Endothelial cell (in vitro differentiated cells): Measurements from ENCODE around the gene JHY. TPM values are rescaled to one million over a fixed set of nuclear protein-coding genes. Genes with fewer than 3 reads are reported as not detected.
A peak's percentile ranks its signal among the peaks of the same experiment; 100 is the strongest.

Source experiments
- DNase-seq: peaks from one replicate; pipeline ENCODE4 v3.0.0; 2021; ENCODE audit warnings: low spot score
- H3K27ac Mint-ChIP-seq: one replicate; pipeline ENCODE4 v1.8.0; 2021; ENCODE audit warnings: mixed read lengths, inconsistent platforms; ENCODE audit not compliant: unreplicated experiment
- H3K27me3 Mint-ChIP-seq: one replicate; pipeline ENCODE4 v1.8.0; 2021; ENCODE audit warnings: mild to moderate bottlenecking, moderate library complexity, mixed read lengths, inconsistent platforms; ENCODE audit not compliant: unreplicated experiment
- H3K36me3 Mint-ChIP-seq: one replicate; pipeline ENCODE4 v1.8.0; 2021; ENCODE audit warnings: mild to moderate bottlenecking, low read depth, mixed read lengths, inconsistent platforms; ENCODE audit not compliant: unreplicated experiment
- H3K4me1 Mint-ChIP-seq: one replicate; pipeline ENCODE4 v1.8.0; 2021; ENCODE audit warnings: mild to moderate bottlenecking, mixed read lengths, inconsistent platforms; ENCODE audit not compliant: unreplicated experiment
- H3K4me3 Mint-ChIP-seq: one replicate; pipeline ENCODE4 v1.8.0; 2021; ENCODE audit warnings: mild to moderate bottlenecking, mixed read lengths, inconsistent platforms; ENCODE audit not compliant: unreplicated experiment
- H3K9me3 Mint-ChIP-seq: one replicate; pipeline ENCODE4 v1.8.0; 2021; ENCODE audit warnings: mixed read lengths, inconsistent platforms; ENCODE audit not compliant: unreplicated experiment
- long read RNA-seq: library from polyadenylated mRNA; unstranded; transcript quantifications from one replicate; pipeline ENCODE4 v2.0.0, GENCODE V29; 2020; ENCODE audit not compliant: unreplicated experiment
- total RNA-seq: library from RNA; stranded (reverse); fragmentation: NEBNext Ultra II Directional; extraction: Animal tissue kit (Norgen Biotek cat#: 25700); gene quantifications from one replicate; pipeline ENCODE4 v1.2.1, GENCODE V29; 2021; ENCODE audit not compliant: unreplicated experiment
- TF ChIP-seq, protein P1 (sequence below): fragments of 200-600 bp; sonication (generic); IDR thresholded peaks from one replicate; pipeline ENCODE4 v1.5.0; 2021; ENCODE audit warnings: antibody characterized with exemption; ENCODE audit not compliant: unreplicated experiment

JHY gene
- 2.8 TPM for total RNA-seq
- long read RNA-seq, partial matches to known transcripts: 1 of 1 reads
- long read RNA-seq, other reads (novel, unspliced or antisense): 0 of 1 reads

DNA sequence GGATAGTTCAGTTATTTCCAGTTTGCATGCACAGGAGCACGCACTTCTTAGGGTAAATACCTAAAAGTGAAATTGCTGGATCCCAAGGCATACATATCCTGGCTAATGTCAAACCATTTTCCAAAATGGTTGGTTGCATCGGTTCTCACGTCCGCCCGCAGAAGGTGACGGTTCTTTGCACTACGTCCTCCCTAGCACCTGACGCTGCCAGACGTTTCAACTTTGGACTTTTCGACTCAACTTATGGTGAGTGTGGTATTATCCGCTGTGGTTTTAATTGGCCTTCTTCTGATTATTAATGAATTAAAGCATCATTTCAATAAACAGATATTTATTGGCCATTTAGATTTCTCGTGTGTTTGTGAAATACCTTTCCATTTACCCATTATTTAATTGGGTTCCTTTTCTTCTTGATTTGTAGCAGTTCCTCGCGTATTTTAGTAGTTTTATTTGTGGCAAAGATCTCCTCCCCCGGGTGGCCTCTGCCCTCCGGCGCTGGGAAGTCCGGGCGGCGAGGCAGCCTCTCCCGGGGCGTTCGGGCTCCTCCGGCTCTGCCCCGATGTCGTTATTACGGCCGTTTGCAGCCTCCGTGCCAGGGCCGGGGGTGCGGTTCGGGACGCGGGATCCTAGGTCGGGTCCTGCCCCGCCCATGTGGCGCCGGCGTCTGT lies at the start of gene JHY:
Gene JHY, plus strand, starts transcription at position 571 of the 668 bp plus-strand sequence. CDS start 3,091 bp downstream, outside the sequence.
- TF ChIP-seq, protein P1, sequence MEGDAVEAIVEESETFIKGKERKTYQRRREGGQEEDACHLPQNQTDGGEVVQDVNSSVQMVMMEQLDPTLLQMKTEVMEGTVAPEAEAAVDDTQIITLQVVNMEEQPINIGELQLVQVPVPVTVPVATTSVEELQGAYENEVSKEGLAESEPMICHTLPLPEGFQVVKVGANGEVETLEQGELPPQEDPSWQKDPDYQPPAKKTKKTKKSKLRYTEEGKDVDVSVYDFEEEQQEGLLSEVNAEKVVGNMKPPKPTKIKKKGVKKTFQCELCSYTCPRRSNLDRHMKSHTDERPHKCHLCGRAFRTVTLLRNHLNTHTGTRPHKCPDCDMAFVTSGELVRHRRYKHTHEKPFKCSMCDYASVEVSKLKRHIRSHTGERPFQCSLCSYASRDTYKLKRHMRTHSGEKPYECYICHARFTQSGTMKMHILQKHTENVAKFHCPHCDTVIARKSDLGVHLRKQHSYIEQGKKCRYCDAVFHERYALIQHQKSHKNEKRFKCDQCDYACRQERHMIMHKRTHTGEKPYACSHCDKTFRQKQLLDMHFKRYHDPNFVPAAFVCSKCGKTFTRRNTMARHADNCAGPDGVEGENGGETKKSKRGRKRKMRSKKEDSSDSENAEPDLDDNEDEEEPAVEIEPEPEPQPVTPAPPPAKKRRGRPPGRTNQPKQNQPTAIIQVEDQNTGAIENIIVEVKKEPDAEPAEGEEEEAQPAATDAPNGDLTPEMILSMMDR: no peak
- H3K27ac Mint-ChIP-seq: peak within 1 kb of the TSS; percentile 96
- peak within 1 kb of the TSS; percentile 96 for H3K4me3 Mint-ChIP-seq

DNA sequence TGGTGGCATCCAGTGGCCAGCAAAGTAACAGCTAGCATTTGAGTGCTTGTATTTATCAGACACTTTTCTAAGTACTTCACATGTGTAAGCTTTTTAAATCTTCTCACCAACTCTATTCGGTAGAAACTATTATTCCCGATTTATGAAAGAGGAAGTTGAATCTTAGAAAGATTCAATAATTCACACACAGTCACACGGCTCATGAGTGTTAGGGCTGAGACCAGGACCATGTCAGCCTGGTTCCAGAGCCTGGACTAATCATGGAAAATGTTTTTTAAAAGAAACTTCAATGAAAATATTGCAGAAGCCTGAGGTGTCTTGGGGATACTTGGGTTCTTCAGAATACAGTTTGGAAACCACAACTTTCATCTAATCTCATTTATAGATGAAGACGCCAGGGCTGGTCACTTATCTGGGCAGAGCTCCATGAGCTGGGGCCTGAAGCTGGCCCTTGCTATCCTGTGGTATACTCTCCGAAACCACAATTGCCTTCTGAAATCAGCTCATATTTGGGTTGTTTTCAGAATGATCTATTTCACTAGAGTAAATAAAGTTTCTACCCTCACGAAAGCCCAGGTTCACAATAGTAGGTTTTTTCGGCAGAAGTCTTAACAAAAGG lies 48.6 kb upstream of the JHY start:
- TF ChIP-seq, protein P1: no peak
- no peak for DNase-seq
- peaks cover 6% of the 10 kb centered on the region for H3K27me3 Mint-ChIP-seq
- H3K27ac Mint-ChIP-seq: no peak overlapping the region
- peaks cover 10% of the 10 kb centered on the region for H3K4me1 Mint-ChIP-seq
- H3K4me3 Mint-ChIP-seq: no peak overlapping the region
- H3K36me3 Mint-ChIP-seq: no peaks in the 10 kb centered on the region
- H3K9me3 Mint-ChIP-seq: no peaks in the 10 kb centered on the region

More for the DNA sequence above, at the start of gene JHY:
- DNase-seq: no peak
- Mint-ChIP-seq H3K36me3 (no peaks in the 10 kb centered on the region), H3K27me3 (peaks cover 5% of the 10 kb centered on the region), H3K9me3 (no peaks in the 10 kb centered on the region), H3K4me1 (peaks cover 19% of the 10 kb centered on the region)

DNA sequence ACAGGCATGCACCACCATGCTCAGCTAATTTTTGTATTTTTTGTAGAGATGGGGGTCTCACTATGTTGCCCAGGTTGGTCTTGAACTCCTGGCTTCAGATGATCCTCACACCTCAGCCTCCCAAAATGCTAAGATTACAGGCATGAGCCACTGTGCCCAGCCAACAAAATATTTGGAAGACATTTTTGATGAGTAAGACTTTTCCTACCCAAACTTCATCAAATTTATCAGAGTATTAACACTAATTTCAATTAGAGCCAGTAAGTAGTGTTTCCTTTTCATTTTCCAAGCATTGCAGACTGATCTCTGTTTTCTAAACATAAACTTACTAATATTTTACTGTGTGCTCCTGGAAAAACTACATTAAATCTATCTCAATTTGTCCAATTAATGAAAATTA lies 45.6 kb upstream of the JHY start:
- H3K36me3 Mint-ChIP-seq: no peaks in the 10 kb centered on the region
- peaks cover 6% of the 10 kb centered on the region for H3K4me1 Mint-ChIP-seq
- DNase-seq: no peak
- H3K9me3 Mint-ChIP-seq: no peaks in the 10 kb centered on the region
- peaks cover 4% of the 10 kb centered on the region for H3K27me3 Mint-ChIP-seq
- H3K4me3 Mint-ChIP-seq: no peak overlapping the region
- H3K27ac Mint-ChIP-seq: no peak overlapping the region
- TF ChIP-seq, protein P1: no peak

DNA sequence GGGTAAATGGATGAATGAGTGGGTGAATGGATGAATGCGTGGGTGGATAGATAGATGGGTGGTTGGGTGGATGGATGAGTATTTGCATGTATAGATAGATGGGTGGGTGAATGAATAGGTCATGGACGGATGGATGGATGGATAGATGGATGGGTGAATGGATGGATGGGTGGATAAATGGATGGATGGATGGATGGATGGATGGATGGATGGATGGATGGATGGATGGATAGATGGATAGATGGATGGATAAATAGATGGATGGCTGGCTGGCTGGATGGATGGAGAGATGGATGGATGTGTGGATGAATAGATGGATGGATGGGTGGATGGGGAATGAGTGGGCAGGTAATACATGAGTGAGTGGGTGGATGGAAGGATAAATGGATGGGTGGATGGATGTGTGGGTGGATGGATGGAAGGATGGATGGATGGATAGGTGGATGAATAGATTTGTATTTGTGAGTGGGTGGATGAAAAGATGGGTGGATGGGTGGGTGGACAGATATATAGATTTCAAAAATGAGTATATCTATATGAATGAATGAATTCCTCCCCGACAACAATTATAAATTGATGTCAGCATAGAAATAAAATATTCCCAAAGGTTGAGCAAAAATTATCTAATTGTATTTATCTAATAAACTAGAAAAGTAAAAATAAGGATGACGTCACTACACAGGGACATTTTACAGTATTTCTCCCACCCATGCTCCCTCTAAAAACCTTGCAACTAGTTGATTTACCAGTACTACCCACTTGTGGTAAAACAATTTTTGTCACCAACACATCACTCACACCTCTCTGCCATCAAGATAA lies 44.8 kb upstream of the JHY start:
- DNase-seq: no peak
- Mint-ChIP-seq H3K36me3 (no peaks in the 10 kb centered on the region), H3K27me3 (peaks cover 4% of the 10 kb centered on the region), H3K4me1 (no peaks in the 10 kb centered on the region), H3K27ac (no peak overlapping the region), H3K9me3 (no peaks in the 10 kb centered on the region), H3K4me3 (no peak overlapping the region)
- TF ChIP-seq, protein P1: no peak
